BLaER1 treated with 17β-estradiol and CSF1 and Interleukin-3, amounts not matched to agents 10 nM and 100 nM (cell line): Measurements from ENCODE around the gene SHROOM3.
"Not testable (repeated sequence)": the region's sequence is repeated elsewhere in the genome, so short reads cannot be mapped to it uniquely, and the experiment has no call there.

Experiments
- H3K27ac ChIP-seq, 11 experiments: shearing (Covaris generic); formaldehyde crosslinking; 2 replicates each; pipeline ENCODE4 v1.8.1; 2022
- H3K27me3 ChIP-seq, 11 experiments: shearing (Covaris generic); formaldehyde crosslinking; 2 replicates each; pipeline ENCODE4 v1.8.1; 2022
- H3K36me3 ChIP-seq, 11 experiments: shearing (Covaris generic); formaldehyde crosslinking; 2 replicates each; pipeline ENCODE4 v1.8.1; 2022
- H3K4me1 ChIP-seq, 10 experiments: shearing (Covaris generic); formaldehyde crosslinking; 2 replicates each; pipeline ENCODE4 v1.8.1; 2022
- H3K4me2 ChIP-seq, 11 experiments: shearing (Covaris generic); formaldehyde crosslinking; 2 replicates each; pipeline ENCODE4 v1.8.1; 2022
- H3K4me3 ChIP-seq, 10 experiments: shearing (Covaris generic); formaldehyde crosslinking; 2 replicates each; pipeline ENCODE4 v1.8.1; 2022
- H3K9ac ChIP-seq, 11 experiments: shearing (Covaris generic); formaldehyde crosslinking; 2 replicates each; pipeline ENCODE4 v1.8.1; 2022
- H3K9me3 ChIP-seq, 11 experiments: shearing (Covaris generic); formaldehyde crosslinking; replicated peaks in 1 of 11; 2 replicates each; pipeline ENCODE4 v1.8.1; 2022
- H4K20me1 ChIP-seq, 11 experiments: shearing (Covaris generic); formaldehyde crosslinking; 2 replicates each; pipeline ENCODE4 v1.8.1; 2022
- Cebpa-rat ChIP-seq, 11 experiments: shearing (Covaris generic); IDR thresholded peaks; 2 replicates each; pipeline ENCODE4 v1.8.1; 2022

The SHROOM3 gene

GRCh38 chr4:76441881-76442280 lies 6.9 kb downstream of the SHROOM3 start:
- no peaks in the 10 kb centered on the region for H3K36me3 ChIP-seq
- H3K9ac ChIP-seq = no peak overlapping the region
- H3K27me3 ChIP-seq = no peaks in the 10 kb centered on the region
- H4K20me1 ChIP-seq = no peaks in the 10 kb centered on the region
- no peak overlapping the region for H3K4me3 ChIP-seq
- H3K27ac ChIP-seq = no peak overlapping the region
- H3K4me1 ChIP-seq = no peaks in the 10 kb centered on the region
- 0 out of 22 replicates have a peak, but pooled peaks cover 0 to 5% (median 0%) of the 10 kb centered on the region in 11 experiments for H3K9me3 ChIP-seq
- H3K4me2 ChIP-seq = no peak overlapping the region
- no peak for TF ChIP-seq Cebpa-rat (IDR thresholded peaks at IDR 0.05)

DNA sequence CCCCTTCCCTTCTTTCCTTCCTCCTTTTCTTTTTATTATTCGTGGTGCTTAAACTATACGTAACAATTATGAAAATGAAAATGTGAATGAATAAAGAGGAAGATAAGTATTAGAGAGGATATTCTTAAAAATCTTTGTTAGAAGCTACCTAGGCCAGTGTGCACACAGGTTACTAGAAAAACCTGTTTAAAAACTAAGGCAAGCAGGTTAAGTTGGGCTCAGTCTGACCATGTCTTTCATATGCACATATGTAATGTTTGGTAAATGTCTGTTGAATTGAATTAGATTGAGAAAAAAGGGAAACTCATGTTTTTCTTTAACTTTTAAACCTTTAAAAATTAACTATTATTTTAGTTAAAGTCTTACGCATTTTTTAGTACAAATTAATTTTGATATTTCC lies 7.8 kb downstream of the SHROOM3 start:
- Histone ChIP-seq H3K4me2 (no peak overlapping the region), H3K9ac (no peak overlapping the region), H3K27ac (no peak overlapping the region), H4K20me1 (no peaks in the 10 kb centered on the region), H3K9me3 (0 out of 22 replicates have a peak, but pooled peaks cover 0 to 5% (median 0%) of the 10 kb centered on the region in 11 experiments), H3K4me1 (no peaks in the 10 kb centered on the region), H3K36me3 (no peaks in the 10 kb centered on the region), H3K4me3 (no peak overlapping the region), H3K27me3 (no peaks in the 10 kb centered on the region)
- TF ChIP-seq Cebpa-rat (IDR thresholded peaks at IDR 0.05) = no peak

DNA sequence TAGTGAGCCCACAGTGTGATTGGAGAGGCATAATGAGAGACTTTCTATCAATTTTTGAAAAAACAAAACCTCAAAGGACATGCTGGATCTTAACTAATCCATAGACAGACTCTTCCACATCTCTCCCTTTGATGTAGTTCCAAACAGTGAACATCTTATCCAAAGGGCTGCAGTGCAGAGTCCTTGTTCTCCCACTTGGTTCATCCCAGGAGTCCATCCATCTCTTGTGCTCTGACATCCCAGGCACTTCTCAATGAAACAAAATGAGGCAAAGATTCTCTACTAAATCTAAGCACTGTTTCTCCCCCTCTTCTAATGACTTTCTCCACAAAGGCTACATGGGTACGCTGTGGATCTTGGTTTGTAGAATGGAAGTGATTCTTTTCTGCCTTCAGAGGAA lies 8.3 kb downstream of the SHROOM3 start:
- H3K27ac ChIP-seq = no peak overlapping the region
- H3K4me3 ChIP-seq = no peak overlapping the region
- no peaks in the 10 kb centered on the region for H3K27me3 ChIP-seq
- no peak overlapping the region for H3K9ac ChIP-seq
- no peak for TF ChIP-seq Cebpa-rat (IDR thresholded peaks at IDR 0.05)
- no peaks in the 10 kb centered on the region for H3K4me1 ChIP-seq
- H3K9me3 ChIP-seq = 0 out of 22 replicates have a peak, but pooled peaks cover 0 to 5% (median 0%) of the 10 kb centered on the region in 11 experiments
- no peak overlapping the region for H3K4me2 ChIP-seq
- H4K20me1 ChIP-seq = no peaks in the 10 kb centered on the region
- no peaks in the 10 kb centered on the region for H3K36me3 ChIP-seq

- no peaks in the 10 kb centered on the region for H3K36me3 ChIP-seq
- H3K4me3 ChIP-seq = no peak overlapping the region
- no peak overlapping the region for H3K27ac ChIP-seq
- no peaks in the 10 kb centered on the region for H3K27me3 ChIP-seq
- H3K9me3 ChIP-seq = no peaks in the 10 kb centered on the region
- no peak for TF ChIP-seq Cebpa-rat (IDR thresholded peaks at IDR 0.05)
- no peaks in the 10 kb centered on the region for H4K20me1 ChIP-seq
- no peak overlapping the region for H3K4me2 ChIP-seq
- H3K4me1 ChIP-seq = no peaks in the 10 kb centered on the region
- no peak overlapping the region for H3K9ac ChIP-seq
Observed at GRCh38 chr4:76445911-76446310, 10.9 kb downstream of the SHROOM3 start.

GRCh38 chr4:76447393-76447851 lies 12.4 kb downstream of the SHROOM3 start:
- H3K36me3 ChIP-seq = no peaks in the 10 kb centered on the region
- H3K27ac ChIP-seq = no peak overlapping the region
- no peak for TF ChIP-seq Cebpa-rat (IDR thresholded peaks at IDR 0.05)

GRCh38 chr4:76448211-76448610 lies 13.2 kb downstream of the SHROOM3 start:
- Histone ChIP-seq H3K4me1 (no peaks in the 10 kb centered on the region), H3K36me3 (no peaks in the 10 kb centered on the region)
- TF ChIP-seq Cebpa-rat (IDR thresholded peaks at IDR 0.05) = no peak

More at GRCh38 chr4:76447393-76447851, 12.4 kb downstream of the SHROOM3 start:
- no peaks in the 10 kb centered on the region for H3K4me1 ChIP-seq
- no peak overlapping the region for H3K4me2 ChIP-seq
- H4K20me1 ChIP-seq = no peaks in the 10 kb centered on the region
- no peak overlapping the region for H3K9ac ChIP-seq
- H3K4me3 ChIP-seq = no peak overlapping the region
- no peaks in the 10 kb centered on the region for H3K9me3 ChIP-seq
- H3K27me3 ChIP-seq = no peaks in the 10 kb centered on the region

GRCh38 chr4:76449362-76449767 lies 14.3 kb downstream of the SHROOM3 start:
- TF ChIP-seq Cebpa-rat (IDR thresholded peaks at IDR 0.05) = no peak
- H3K27me3 ChIP-seq = no peaks in the 10 kb centered on the region
- no peaks in the 10 kb centered on the region for H3K36me3 ChIP-seq
- H4K20me1 ChIP-seq = no peaks in the 10 kb centered on the region
- H3K4me2 ChIP-seq = no peak overlapping the region
- no peak overlapping the region for H3K27ac ChIP-seq
- no peak overlapping the region for H3K9ac ChIP-seq
- H3K4me1 ChIP-seq = no peaks in the 10 kb centered on the region
- no peaks in the 10 kb centered on the region for H3K9me3 ChIP-seq
- H3K4me3 ChIP-seq = no peak overlapping the region

More at GRCh38 chr4:76448211-76448610, 13.2 kb downstream of the SHROOM3 start:
- Histone ChIP-seq H4K20me1 (no peaks in the 10 kb centered on the region), H3K9ac (no peak overlapping the region), H3K27ac (no peak overlapping the region), H3K4me2 (no peak overlapping the region), H3K9me3 (no peaks in the 10 kb centered on the region), H3K4me3 (no peak overlapping the region), H3K27me3 (no peaks in the 10 kb centered on the region)

DNA sequence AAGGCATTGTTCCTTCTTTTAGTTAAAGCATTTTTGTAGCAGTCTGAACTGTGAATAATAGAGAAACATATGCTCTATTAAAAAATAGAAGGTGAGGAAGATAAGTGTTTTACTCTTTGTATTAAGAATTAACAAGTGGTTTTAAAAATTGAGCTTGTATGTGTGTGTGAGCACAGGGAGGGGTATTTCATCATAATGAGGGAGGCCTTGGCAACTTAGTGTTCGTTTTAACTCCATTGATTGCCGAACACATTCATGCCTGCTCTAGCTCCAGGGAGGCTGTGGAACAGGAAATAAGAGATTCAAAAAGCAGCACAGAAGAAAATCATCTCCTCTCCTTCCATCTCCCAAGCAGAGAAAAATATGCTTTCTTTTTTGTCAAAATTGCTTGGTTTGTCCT lies 14.8 kb downstream of the SHROOM3 start:
- Histone ChIP-seq H3K27me3 (no peaks in the 10 kb centered on the region), H3K4me2 (no peak overlapping the region), H4K20me1 (no peaks in the 10 kb centered on the region), H3K36me3 (no peaks in the 10 kb centered on the region), H3K9me3 (no peaks in the 10 kb centered on the region), H3K4me1 (no peaks in the 10 kb centered on the region), H3K27ac (no peak overlapping the region), H3K9ac (no peak overlapping the region), H3K4me3 (no peak overlapping the region)
- no peak for TF ChIP-seq Cebpa-rat (IDR thresholded peaks at IDR 0.05)

DNA sequence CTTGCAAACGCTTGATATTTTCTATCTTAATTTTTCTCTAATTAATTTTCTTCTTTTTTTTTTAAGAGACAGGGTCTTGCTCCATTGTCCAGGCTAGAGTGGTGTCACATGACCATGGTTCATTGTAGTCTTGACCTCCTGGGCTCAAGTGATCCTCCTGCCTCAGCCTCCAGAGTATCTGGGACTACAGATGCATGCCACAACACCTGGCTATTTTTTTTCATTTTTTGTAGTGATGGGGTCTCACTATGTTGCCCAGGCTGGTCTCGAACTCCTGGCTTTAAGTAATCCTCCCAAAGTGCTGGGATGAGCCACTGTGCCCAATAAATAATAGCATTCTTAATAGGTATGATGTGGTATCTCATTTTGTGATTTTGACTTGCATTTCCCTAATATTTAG lies 18.2 kb downstream of the SHROOM3 start:
- Histone ChIP-seq H3K4me2 (no peak overlapping the region), H3K4me3 (no peak overlapping the region), H3K9ac (no peak overlapping the region), H4K20me1 (no peaks in the 10 kb centered on the region), H3K27ac (no peak overlapping the region), H3K36me3 (no peaks in the 10 kb centered on the region), H3K4me1 (no peaks in the 10 kb centered on the region), H3K27me3 (no peaks in the 10 kb centered on the region), H3K9me3 (no peaks in the 10 kb centered on the region)
- no peak for TF ChIP-seq Cebpa-rat (IDR thresholded peaks at IDR 0.05)

DNA sequence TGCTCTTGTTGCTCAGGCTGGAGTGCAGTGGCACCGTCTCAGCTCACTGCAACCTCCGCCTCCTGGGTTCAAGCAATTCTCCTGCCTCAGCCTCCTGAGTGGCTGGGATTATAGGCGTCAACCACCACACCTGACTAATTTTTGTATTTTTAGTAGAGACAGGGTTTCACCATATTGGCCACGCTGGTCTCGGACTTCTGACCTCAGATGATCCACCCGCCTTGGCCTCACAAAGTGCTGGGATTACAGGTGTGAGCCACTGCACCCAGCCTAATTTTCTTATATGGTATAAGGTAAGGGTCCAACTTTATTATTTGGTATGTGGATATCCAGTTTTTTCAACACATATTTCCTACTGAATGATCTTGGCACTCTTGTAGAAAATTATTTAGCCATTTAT lies 19.0 kb downstream of the SHROOM3 start:
- not testable (repeated sequence) for H3K4me3 ChIP-seq, H3K36me3 ChIP-seq, H3K27me3 ChIP-seq, H3K4me1 ChIP-seq, H3K4me2 ChIP-seq, H3K27ac ChIP-seq, H3K9me3 ChIP-seq, H4K20me1 ChIP-seq, H3K9ac ChIP-seq
